ENCODE data around the gene PSMB9. TPM values are rescaled to one million over a fixed set of nuclear protein-coding genes. Genes with fewer than 3 reads are reported as not detected.

PSMB9 gene
- total and polyA plus RNA-seq, 2 of the 4 experiments (the other 2 are of a cell fraction) = 9.0 to 12.8 TPM

- no peak overlapping the region for H2AK5ac ChIP-seq (ENCODE audit: low read depth, low read length)
- H3K4me1 ChIP-seq (ENCODE audit: control insufficient read depth, insufficient read depth, low read length) = no peaks in the 10 kb centered on the region
- no peak overlapping the region for H2BK15ac ChIP-seq (ENCODE audit: low read depth, low read length)
- no CpG with 5 or more reads among the region's 3 CpGs for WGBS, 2 experiments (ENCODE audit: extremely low coverage in 2 of 2, insufficient read length in 1 of 2)
- H2BK120ac ChIP-seq (ENCODE audit: low read depth, low read length) = no peak overlapping the region
- H4K5ac ChIP-seq (ENCODE audit: low read depth, low read length) = no peak overlapping the region
- CTCF ChIA-PET = interaction anchor here (1.7 to 3.0 kb wide), 3 partner anchors 13 to 28 kb away, joined by 8 to 38 read pairs (median 15); partner anchors contain the start of genes PSMB9, TAP1 and TAP2
- no peak overlapping the region for H4K8ac ChIP-seq (ENCODE audit: low read depth in 2 of 2, low read length in 2 of 2)
- H3K27me3 ChIP-seq (ENCODE audit: control insufficient read depth, insufficient read depth, low read length) = peaks cover 19% of the 10 kb centered on the region
- no peak overlapping the region for H3K23ac ChIP-seq (ENCODE audit: low read depth, low read length)
- no peaks in the 10 kb centered on the region for H3K79me1 ChIP-seq (ENCODE audit: low read depth in 1 of 2, low read length in 2 of 2)
- no peaks in the 10 kb centered on the region for H4K20me1 ChIP-seq (ENCODE audit: insufficient read depth, low read length)
- ATAC-seq (ENCODE audit: low read depth) = no peak
- POLR2A ChIA-PET (ENCODE audit: unreplicated experiment) = interaction anchor here (1.6 kb wide), 1 partner anchor 28 kb away, joined by 5 read pairs; the partner anchor contains the start of gene TAP2
- no peak overlapping the region for H2AK9ac ChIP-seq (replicated peaks; ENCODE audit: low read depth, low read length, poor library complexity)
- no TSS peak for BruUV-seq (replicated peaks)
- no peak for DNase-seq
- dilution Hi-C loops (cut with HindIII; ENCODE audit: low sequenced_read_pairs, unreplicated experiment) = no loop called here
- H4K91ac ChIP-seq (ENCODE audit: insufficient read depth, low read depth, low read length) = no peak overlapping the region
- no peak overlapping the region for H3K4me3 ChIP-seq (ENCODE audit: insufficient read depth, low read depth, low read length)
- no peak overlapping the region for H3K18ac ChIP-seq (ENCODE audit: low read depth, low read length)
- H2BK20ac ChIP-seq (ENCODE audit: low read depth, low read length) = no peak overlapping the region
- no peaks in the 10 kb centered on the region for H3K36me3 ChIP-seq (ENCODE audit: control insufficient read depth, insufficient read depth, low read length)
- no peak overlapping the region for H2AFZ ChIP-seq (replicated peaks; ENCODE audit: low read length, poor library complexity)
- H2BK5ac ChIP-seq (ENCODE audit: low read depth, low read length, poor library complexity, severe bottlenecking) = no peak overlapping the region
- no peak overlapping the region for H3K14ac ChIP-seq (replicated peaks; ENCODE audit: low read depth, low read length)
- in situ Hi-C loops (cut with MboI; ENCODE audit: low sequenced_read_pairs) = no loop called here
- no peak overlapping the region for H3K9ac ChIP-seq (ENCODE audit: low read depth, low read length)
- H3K4me2 ChIP-seq (ENCODE audit: low read depth, low read length) = no peak overlapping the region
- no peak overlapping the region for H3K4ac ChIP-seq (ENCODE audit: low read depth, low read length)
- intact Hi-C loops (cut with micrococcal nuclease) = loop anchor here (5.0 to 10.0 kb wide), 3 partner anchors 162 to 435 kb away; partner anchors contain the start of gene HLA-DQB1
- no peak overlapping the region for H3K56ac ChIP-seq (ENCODE audit: extremely low read depth, insufficient read depth, low read length)
- no peak overlapping the region for H3K27ac ChIP-seq (ENCODE audit: insufficient read depth, low read length)
- no peaks in the 10 kb centered on the region for H3K9me3 ChIP-seq (ENCODE audit: control insufficient read depth, insufficient read depth, low read length)
- TF ChIP-seq CHD1 (IDR thresholded peaks at IDR 0.05; ENCODE audit: low read depth, low read length) = no peak
- no peak for TF ChIP-seq BHLHE40 (IDR thresholded peaks at IDR 0.05; ENCODE audit: low read depth, low read length)
- TF ChIP-seq NFE2L2 (IDR thresholded peaks at IDR 0.05; ENCODE audit: low read depth, low read length) = no peak
- no peak for TF ChIP-seq POLR2A (IDR thresholded peaks at IDR 0.05; ENCODE audit: low read depth, low read length)
- TF ChIP-seq, protein P1, sequence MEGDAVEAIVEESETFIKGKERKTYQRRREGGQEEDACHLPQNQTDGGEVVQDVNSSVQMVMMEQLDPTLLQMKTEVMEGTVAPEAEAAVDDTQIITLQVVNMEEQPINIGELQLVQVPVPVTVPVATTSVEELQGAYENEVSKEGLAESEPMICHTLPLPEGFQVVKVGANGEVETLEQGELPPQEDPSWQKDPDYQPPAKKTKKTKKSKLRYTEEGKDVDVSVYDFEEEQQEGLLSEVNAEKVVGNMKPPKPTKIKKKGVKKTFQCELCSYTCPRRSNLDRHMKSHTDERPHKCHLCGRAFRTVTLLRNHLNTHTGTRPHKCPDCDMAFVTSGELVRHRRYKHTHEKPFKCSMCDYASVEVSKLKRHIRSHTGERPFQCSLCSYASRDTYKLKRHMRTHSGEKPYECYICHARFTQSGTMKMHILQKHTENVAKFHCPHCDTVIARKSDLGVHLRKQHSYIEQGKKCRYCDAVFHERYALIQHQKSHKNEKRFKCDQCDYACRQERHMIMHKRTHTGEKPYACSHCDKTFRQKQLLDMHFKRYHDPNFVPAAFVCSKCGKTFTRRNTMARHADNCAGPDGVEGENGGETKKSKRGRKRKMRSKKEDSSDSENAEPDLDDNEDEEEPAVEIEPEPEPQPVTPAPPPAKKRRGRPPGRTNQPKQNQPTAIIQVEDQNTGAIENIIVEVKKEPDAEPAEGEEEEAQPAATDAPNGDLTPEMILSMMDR (conservative IDR thresholded peaks at IDR 0.05; ENCODE audit: low read depth, low read length) = no peak
- no peak for TF ChIP-seq MAFK (IDR thresholded peaks at IDR 0.05; ENCODE audit: low read depth, low read length)
- TF ChIP-seq MXI1 (IDR thresholded peaks at IDR 0.05; ENCODE audit: borderline replicate concordance, low read depth, low read length) = no peak
- TF ChIP-seq CEBPB (IDR thresholded peaks at IDR 0.05; ENCODE audit: low read depth, low read length) = no peak
- TF ChIP-seq RCOR1 (IDR thresholded peaks at IDR 0.05; ENCODE audit: insufficient replicate concordance, low read length) = no peak
- no peak for TF ChIP-seq RAD21 (IDR thresholded peaks at IDR 0.05; ENCODE audit: low read length)
- no peak for TF ChIP-seq MAZ (IDR thresholded peaks at IDR 0.05; ENCODE audit: borderline replicate concordance, low read depth, low read length)
- TF ChIP-seq, protein P2, sequence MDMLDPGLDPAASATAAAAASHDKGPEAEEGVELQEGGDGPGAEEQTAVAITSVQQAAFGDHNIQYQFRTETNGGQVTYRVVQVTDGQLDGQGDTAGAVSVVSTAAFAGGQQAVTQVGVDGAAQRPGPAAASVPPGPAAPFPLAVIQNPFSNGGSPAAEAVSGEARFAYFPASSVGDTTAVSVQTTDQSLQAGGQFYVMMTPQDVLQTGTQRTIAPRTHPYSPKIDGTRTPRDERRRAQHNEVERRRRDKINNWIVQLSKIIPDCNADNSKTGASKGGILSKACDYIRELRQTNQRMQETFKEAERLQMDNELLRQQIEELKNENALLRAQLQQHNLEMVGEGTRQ (IDR thresholded peaks at IDR 0.05; ENCODE audit: low read depth, low read length) = no peak
- TF ChIP-seq RFX5 (IDR thresholded peaks at IDR 0.05; ENCODE audit: low read depth, low read length) = no peak
- TF ChIP-seq, protein P3, sequence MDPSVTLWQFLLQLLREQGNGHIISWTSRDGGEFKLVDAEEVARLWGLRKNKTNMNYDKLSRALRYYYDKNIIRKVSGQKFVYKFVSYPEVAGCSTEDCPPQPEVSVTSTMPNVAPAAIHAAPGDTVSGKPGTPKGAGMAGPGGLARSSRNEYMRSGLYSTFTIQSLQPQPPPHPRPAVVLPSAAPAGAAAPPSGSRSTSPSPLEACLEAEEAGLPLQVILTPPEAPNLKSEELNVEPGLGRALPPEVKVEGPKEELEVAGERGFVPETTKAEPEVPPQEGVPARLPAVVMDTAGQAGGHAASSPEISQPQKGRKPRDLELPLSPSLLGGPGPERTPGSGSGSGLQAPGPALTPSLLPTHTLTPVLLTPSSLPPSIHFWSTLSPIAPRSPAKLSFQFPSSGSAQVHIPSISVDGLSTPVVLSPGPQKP (IDR thresholded peaks at IDR 0.05; ENCODE audit: borderline replicate concordance, low read depth, low read length) = no peak
- H3K9me1 ChIP-seq (ENCODE audit: insufficient read depth, low read length) = no peaks in the 10 kb centered on the region
Observed at GRCh38 chr6:32867022-32867477, 13.1 kb downstream of the PSMB9 start.

Measured in IMR-90 (cell line).